ENCODE data around the gene HMCN2. TPM values are rescaled to one million over a fixed set of nuclear protein-coding genes. Genes with fewer than 3 reads are reported as not detected.

HMCN2 gene
- polyA plus RNA-seq, 3 donors from 2014 or later: not detected

GRCh38 chr9:130284690-130285089, 19.1 kb downstream of the HMCN2 start:
- no peaks in the 10 kb centered on the region for H3K4me1 Mint-ChIP-seq
- no peaks in the 10 kb centered on the region for H3K36me3 Mint-ChIP-seq
- no peaks in the 10 kb centered on the region for H3K9me3 Mint-ChIP-seq
- no peak overlapping the region for H3K4me3 Mint-ChIP-seq
- no peak overlapping the region for H3K27ac Mint-ChIP-seq
- peaks cover 2 to 6% (median 3%) of the 10 kb centered on the region in 3 donors for H3K27me3 Mint-ChIP-seq (ENCODE audit: low read depth in 3 of 3)
- DNase-seq: no peak

- peaks cover 2 to 4% (median 3%) of the 10 kb centered on the region in 3 donors for H3K27me3 Mint-ChIP-seq (ENCODE audit: low read depth in 3 of 3)
- no peaks in the 10 kb centered on the region for H3K9me3 Mint-ChIP-seq
- no peak overlapping the region for H3K27ac Mint-ChIP-seq
- H3K4me3 Mint-ChIP-seq: no peak overlapping the region
- no peaks in the 10 kb centered on the region for H3K36me3 Mint-ChIP-seq
- no peak for DNase-seq
- H3K4me1 Mint-ChIP-seq: no peaks in the 10 kb centered on the region
Observed at GRCh38 chr9:130285271-130285670, 19.7 kb downstream of the HMCN2 start.

GRCh38 chr9:130286072-130286770, 20.7 kb downstream of the HMCN2 start:
- Mint-ChIP-seq H3K27me3 (ENCODE audit: low read depth in 3 of 3) (peaks cover 1 to 8% (median 2%) of the 10 kb centered on the region in 3 donors), H3K4me3 (no peak overlapping the region), H3K27ac (no peak overlapping the region), H3K4me1 (no peaks in the 10 kb centered on the region), H3K36me3 (no peaks in the 10 kb centered on the region), H3K9me3 (no peaks in the 10 kb centered on the region)
- no peak for DNase-seq

- Mint-ChIP-seq H3K27ac (no peak overlapping the region), H3K36me3 (no peaks in the 10 kb centered on the region), H3K9me3 (no peaks in the 10 kb centered on the region), H3K27me3 (ENCODE audit: low read depth in 3 of 3) (peaks cover 2 to 8% (median 3%) of the 10 kb centered on the region in 3 donors), H3K4me3 (no peak overlapping the region), H3K4me1 (no peaks in the 10 kb centered on the region)
- no peak for DNase-seq
Observed at GRCh38 chr9:130286781-130287428, 21.3 kb downstream of the HMCN2 start.

- Mint-ChIP-seq H3K36me3 (no peaks in the 10 kb centered on the region), H3K27me3 (ENCODE audit: low read depth in 3 of 3) (peaks cover 2 to 10% (median 4%) of the 10 kb centered on the region in 3 donors), H3K9me3 (no peaks in the 10 kb centered on the region), H3K4me3 (no peak overlapping the region), H3K27ac (no peak overlapping the region), H3K4me1 (no peaks in the 10 kb centered on the region)
- no peak for DNase-seq
Observed at GRCh38 chr9:130287736-130288135, 22.2 kb downstream of the HMCN2 start.

GRCh38 chr9:130288393-130288792, 22.8 kb downstream of the HMCN2 start:
- no peak for DNase-seq
- peaks cover 2 to 9% (median 4%) of the 10 kb centered on the region in 3 donors for H3K27me3 Mint-ChIP-seq (ENCODE audit: low read depth in 3 of 3)
- no peaks in the 10 kb centered on the region for H3K4me1 Mint-ChIP-seq
- no peak overlapping the region for H3K27ac Mint-ChIP-seq
- H3K4me3 Mint-ChIP-seq: no peak overlapping the region
- no peaks in the 10 kb centered on the region for H3K36me3 Mint-ChIP-seq
- no peaks in the 10 kb centered on the region for H3K9me3 Mint-ChIP-seq

GRCh38 chr9:130288926-130289690, 23.5 kb downstream of the HMCN2 start:
- Mint-ChIP-seq H3K4me1 (no peaks in the 10 kb centered on the region), H3K4me3 (no peak overlapping the region), H3K27me3 (ENCODE audit: low read depth in 3 of 3) (peaks cover 4 to 11% (median 4%) of the 10 kb centered on the region in 3 donors), H3K36me3 (no peaks in the 10 kb centered on the region), H3K9me3 (no peaks in the 10 kb centered on the region), H3K27ac (no peak overlapping the region)
- no peak for DNase-seq

GRCh38 chr9:130289711-130290241, 24.2 kb downstream of the HMCN2 start:
- Mint-ChIP-seq H3K4me3 (no peak overlapping the region), H3K36me3 (no peaks in the 10 kb centered on the region), H3K27me3 (ENCODE audit: low read depth in 3 of 3) (peaks cover 3 to 9% (median 4%) of the 10 kb centered on the region in 3 donors), H3K4me1 (no peaks in the 10 kb centered on the region), H3K27ac (no peak overlapping the region), H3K9me3 (no peaks in the 10 kb centered on the region)
- DNase-seq: no peak

GRCh38 chr9:130290291-130291181, 25.0 kb downstream of the HMCN2 start:
- Mint-ChIP-seq H3K27me3 (ENCODE audit: low read depth in 3 of 3) (peaks cover 3 to 9% (median 4%) of the 10 kb centered on the region in 3 donors), H3K27ac (no peak overlapping the region)
- no peak for DNase-seq

GRCh38 chr9:130291474-130291873, 25.9 kb downstream of the HMCN2 start:
- H3K27me3 Mint-ChIP-seq (ENCODE audit: low read depth in 3 of 3): peaks cover 3 to 9% (median 4%) of the 10 kb centered on the region in 3 donors
- H3K4me1 Mint-ChIP-seq: no peaks in the 10 kb centered on the region
- no peak overlapping the region for H3K27ac Mint-ChIP-seq
- DNase-seq: no peak
- H3K4me3 Mint-ChIP-seq: no peak overlapping the region
- no peaks in the 10 kb centered on the region for H3K9me3 Mint-ChIP-seq
- no peaks in the 10 kb centered on the region for H3K36me3 Mint-ChIP-seq

More at GRCh38 chr9:130290291-130291181, 25.0 kb downstream of the HMCN2 start:
- Mint-ChIP-seq H3K4me3 (no peak overlapping the region), H3K4me1 (no peaks in the 10 kb centered on the region), H3K36me3 (no peaks in the 10 kb centered on the region), H3K9me3 (no peaks in the 10 kb centered on the region)

GRCh38 chr9:130292106-130292505, 26.5 kb downstream of the HMCN2 start:
- H3K9me3 Mint-ChIP-seq: no peaks in the 10 kb centered on the region
- no peaks in the 10 kb centered on the region for H3K4me1 Mint-ChIP-seq
- H3K27me3 Mint-ChIP-seq (ENCODE audit: low read depth in 3 of 3): peaks cover 3 to 9% (median 4%) of the 10 kb centered on the region in 3 donors
- no peak for DNase-seq
- no peaks in the 10 kb centered on the region for H3K36me3 Mint-ChIP-seq
- no peak overlapping the region for H3K4me3 Mint-ChIP-seq
- H3K27ac Mint-ChIP-seq: no peak overlapping the region

GRCh38 chr9:130294664-130295063, 29.1 kb downstream of the HMCN2 start:
- Mint-ChIP-seq H3K4me1 (no peaks in the 10 kb centered on the region), H3K27ac (no peak overlapping the region), H3K27me3 (ENCODE audit: low read depth in 3 of 3) (peaks cover 3 to 15% (median 5%) of the 10 kb centered on the region in 3 donors), H3K36me3 (no peaks in the 10 kb centered on the region), H3K9me3 (no peaks in the 10 kb centered on the region), H3K4me3 (no peak overlapping the region)
- no peak for DNase-seq

- Mint-ChIP-seq H3K27me3 (ENCODE audit: low read depth in 3 of 3) (peaks cover 3 to 13% (median 5%) of the 10 kb centered on the region in 3 donors), H3K4me1 (no peaks in the 10 kb centered on the region), H3K27ac (no peak overlapping the region), H3K4me3 (no peak overlapping the region), H3K9me3 (no peaks in the 10 kb centered on the region), H3K36me3 (no peaks in the 10 kb centered on the region)
- no peak for DNase-seq
Observed at GRCh38 chr9:130295431-130295830, 29.9 kb downstream of the HMCN2 start.

Data from immature natural killer cell (primary cell).